ENCODE results near the gene SBDS.
"Not testable (repeated sequence)": the region's sequence is repeated elsewhere in the genome, so short reads cannot be mapped to it uniquely, and the experiment has no call there.

Gene SBDS

DNA sequence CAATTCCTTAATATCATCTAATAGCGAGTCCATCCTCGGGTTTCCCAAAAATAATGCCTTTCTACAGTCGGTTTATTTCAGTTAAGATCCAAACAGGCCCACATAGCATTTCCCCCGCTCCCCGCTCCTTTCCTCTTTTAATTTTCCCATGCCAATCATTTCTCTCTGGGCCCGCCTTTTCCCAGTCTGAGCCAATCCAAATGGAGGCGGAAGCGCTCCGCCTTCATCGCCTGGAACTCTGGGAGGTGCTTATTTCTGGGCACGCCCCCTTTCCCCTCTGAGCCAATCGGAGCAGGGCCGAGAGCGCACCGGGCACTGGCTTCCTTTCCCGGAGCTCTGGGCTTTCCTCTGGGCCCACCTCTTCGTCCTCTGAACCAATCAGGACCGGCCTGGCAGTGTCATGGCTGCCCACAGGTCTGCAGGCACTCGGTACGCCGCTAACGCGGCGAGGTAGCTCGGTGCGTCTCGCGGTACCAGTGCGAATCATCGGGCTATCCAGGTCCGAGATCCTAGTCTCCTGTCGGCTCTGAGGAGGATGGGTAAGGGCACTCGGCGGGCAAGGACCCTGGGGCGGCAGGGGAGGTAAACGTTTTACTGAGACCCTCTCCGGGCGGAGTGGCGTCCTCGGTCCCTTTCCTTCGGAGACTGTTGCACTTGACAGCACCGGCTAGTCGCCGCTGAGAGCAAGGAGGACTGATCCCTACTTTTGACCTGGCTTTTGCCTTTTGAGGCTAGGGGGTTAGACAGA, 1.2 kb upstream of the SBDS start, which contains the start of gene TYW1:
TSS of gene TYW1 (plus strand) at position 390 of the 748 bp plus-strand sequence. CDS start at position 536, 146 bp downstream.
- DNase-seq (ENCODE audit: low read depth, low spot score) = peak; percentile 92

DNA sequence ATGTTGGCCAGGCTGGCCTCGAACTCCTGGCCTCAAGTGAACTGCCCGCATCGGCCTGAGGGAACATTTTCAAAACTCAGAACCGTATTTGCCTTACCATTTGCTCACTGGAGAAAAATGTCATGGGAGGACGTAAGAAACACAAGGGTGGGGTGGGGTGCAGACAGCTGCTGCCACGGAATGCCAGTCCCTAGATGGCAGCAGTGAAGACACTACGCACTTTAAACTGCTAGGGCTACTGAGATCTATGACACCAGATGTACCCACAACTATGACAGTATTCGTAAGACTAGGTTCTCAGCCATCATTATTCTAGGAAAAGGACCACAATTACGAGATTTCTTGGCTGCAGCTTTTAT, 716 bp downstream of the SBDS start:
- peak; percentile 15 for DNase-seq (ENCODE audit: low read depth, low spot score)

DNA sequence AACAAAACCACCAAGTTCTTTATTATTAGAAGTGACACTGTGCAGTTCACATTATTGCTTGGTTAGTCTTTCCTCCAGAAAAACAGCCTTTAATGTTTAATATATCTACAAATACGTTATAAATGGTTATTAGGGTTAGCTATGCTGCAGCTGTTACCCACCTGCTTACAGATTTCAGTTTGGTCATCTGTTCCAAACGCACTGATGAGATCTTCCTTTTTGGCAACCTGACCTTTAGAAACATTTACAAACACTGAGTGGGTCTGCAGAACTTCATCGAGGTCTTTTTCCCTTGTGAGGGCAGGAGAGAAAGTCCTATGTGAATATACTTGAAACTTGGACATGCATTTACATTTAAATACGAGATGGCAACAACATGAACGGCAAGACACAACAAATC, 1.3 kb downstream of the SBDS start:
- not testable (repeated sequence) for DNase-seq (ENCODE audit: low read depth, low spot score)

DNA sequence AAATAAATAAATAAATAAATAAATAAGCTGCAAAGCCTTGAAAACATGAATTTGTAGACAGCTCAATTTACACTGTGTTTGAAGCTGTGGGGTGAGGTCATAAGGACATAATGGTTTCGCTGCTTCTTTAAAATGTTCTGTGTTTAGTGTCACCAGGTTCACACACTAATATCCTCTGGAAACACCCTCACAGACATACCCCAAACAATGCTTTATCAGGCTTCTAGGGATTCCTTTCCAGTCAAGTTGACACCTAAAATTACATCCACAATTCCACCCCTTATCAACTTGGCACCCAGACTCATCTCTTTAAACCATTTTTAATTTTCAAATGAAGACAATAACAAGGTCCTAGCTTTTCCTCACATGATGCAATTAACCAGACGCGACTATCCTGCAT, 5.8 kb downstream of the SBDS start:
- not testable (repeated sequence) for DNase-seq (ENCODE audit: low read depth, low spot score)

DNA sequence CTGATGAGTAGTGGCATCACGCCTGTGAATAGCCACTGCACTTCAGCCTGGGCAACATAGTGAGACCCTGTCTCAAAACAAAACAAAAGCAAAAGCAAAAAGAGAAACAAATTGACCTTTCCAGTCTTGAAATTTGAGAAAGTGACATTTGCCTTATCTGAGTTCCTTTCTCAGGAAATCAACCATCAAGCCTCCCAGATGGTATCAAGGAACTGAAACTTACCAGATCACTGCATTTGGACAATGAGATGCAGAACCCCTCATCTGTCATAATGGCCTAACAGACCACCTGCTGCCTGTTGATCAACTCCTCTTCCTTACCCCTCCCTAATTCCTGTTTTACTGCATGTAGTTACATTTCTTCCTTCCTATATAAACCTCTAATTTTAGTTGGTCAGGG, 15.1 kb downstream of the SBDS start:
- DNase-seq (ENCODE audit: low read depth, low spot score) = not testable (repeated sequence)

DNA sequence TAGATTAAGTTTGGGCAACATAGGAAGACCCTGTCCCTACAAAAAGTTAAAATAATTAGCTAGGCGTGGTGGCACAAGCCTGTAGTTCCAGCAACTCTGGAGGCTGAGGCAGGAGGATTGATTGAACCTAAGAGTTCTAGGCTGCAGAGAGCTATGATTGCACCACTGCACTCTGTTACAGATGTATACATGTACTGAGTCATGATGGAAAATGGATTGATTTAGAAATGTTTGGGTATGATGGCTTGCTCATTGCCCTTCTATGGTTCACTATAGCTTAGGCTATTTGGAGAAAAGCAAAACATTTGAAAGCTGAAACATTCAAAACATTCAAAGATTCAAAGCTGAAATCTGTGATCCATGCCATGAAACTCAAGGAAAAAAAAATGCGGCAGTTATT, 16.4 kb downstream of the SBDS start:
- not testable (repeated sequence) for DNase-seq (ENCODE audit: low read depth, low spot score)

DNA sequence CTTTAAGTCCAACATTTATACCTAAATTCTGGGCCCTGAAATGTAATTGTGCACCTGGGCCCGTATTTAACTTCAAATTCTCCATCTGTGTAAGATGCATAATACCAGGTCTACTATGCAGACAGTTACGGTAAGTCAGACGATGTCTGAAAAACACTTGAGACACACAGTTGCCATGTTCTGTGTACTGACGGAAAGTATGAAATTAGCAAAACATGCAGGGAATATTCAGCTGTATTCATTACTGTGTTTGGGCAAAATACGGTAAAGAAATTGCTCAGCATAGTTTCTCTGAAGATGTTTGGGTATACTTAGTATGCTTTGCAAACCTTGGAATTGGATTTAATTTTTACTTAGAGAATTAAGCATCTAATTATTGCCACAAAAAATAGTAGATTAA, 17.1 kb downstream of the SBDS start:
- not testable (repeated sequence) for DNase-seq (ENCODE audit: low read depth, low spot score)

DNA sequence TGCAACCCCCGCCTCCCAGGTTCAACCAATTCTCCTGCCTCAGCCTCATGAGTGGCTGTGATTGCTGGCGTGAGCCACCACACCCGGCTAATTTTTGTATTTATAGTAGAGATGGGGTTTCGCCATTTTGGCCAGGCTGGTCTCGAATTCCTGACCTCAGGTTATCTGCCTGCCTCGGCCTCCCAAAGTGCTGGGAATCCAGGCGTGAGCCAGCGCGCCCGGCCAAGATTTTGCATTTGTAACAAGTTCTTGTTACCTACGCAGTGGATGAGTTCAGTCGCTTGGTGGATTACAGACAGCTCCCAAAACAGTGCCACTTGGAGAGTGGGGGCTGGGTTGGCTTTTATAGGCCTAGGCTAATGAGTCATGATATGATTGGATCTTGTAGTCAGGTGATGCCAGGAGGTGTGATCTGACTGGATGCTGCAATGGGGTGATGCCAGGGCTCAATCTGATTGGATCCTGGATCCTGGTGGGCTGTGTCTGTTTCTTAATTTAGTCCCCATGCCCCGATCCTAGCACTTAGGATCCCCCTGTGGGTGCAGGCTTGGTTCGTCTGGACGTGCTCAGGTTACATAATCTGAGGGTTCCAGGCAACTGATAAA, 20.3 kb downstream of the SBDS start:
- DNase-seq (ENCODE audit: low read depth, low spot score) = no peak

DNA sequence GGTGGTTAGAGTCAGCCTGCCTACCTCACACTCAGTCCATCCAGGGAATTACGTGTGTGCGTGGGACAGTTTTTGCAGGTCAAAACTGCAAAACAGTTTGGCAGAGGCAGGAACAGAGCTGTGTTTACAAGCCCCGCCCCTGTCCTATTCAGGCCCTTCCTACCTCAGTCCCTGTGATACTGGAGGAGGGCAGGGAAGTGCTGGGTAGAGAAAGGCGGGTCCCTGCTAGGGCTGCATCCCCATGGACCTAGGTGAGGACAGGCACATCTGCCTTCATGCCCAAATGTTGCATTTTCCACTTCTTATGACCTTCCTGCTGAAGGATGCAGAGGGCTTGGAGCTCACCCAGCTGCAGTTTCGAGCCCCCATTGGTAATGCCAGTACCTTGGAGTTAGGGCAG, 25.1 kb downstream of the SBDS start:
- DNase-seq (ENCODE audit: low read depth, low spot score) = no peak

DNA sequence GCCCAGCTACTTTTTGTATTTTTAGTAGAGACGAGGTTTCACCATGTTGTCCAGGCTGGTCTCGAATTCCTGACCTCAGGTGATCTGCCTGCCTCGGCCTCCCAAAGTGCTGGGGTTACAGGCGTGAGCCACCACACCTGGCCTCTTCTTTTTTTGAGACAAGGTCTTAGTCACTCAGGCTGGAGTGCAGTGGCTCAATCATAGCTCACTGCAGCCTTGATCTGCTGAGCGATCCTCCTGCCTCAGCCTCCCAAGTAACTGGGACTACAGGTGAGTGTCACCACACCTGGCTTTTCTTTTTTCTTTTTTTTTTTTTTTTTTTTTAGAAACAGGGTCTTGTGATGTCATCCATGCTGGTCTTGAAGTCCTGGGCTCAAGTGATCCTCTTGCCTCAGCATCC, 26.4 kb downstream of the SBDS start:
- DNase-seq (ENCODE audit: low read depth, low spot score) = not testable (repeated sequence)

DNA sequence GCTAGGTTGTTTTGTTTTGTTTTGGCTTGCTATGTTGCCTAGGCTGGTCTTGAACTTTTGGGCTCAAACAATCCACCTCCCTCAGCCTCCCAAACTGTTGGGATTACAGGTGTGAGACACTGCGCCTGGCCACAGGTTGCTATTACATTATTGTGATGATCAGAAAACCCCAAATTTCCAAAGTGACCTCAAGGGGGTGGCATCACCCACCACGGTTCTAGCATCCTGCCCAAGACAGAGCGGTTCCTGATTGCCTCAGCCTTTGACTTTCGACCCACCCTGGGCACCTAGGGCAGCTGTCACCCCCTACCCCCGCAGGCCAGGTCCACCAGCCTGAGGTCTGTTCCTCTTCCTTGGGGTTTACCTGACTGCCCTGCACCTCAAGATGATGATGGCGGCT, 28.4 kb downstream of the SBDS start:
- no peak for DNase-seq (ENCODE audit: low read depth, low spot score)

DNA sequence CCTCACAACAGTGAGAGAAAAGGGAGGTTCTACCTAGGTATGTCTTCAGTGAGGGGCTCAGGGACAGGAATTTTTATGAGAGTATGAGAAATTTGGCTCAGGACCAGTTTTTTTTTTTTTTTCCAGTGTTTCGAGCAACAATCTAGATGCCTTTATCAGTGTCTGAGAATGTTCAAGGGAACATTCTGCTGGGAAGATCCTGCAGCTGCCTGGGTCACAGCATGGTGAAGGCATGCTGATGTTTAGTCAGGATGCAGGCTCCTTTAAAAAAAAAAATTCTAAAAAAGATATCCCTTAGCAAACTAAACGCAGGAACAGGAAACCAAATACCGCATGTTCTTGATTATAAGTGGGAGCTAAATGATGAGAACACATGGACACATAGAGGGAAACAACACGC, 31.0 kb downstream of the SBDS start:
- no peak for DNase-seq (ENCODE audit: low read depth, low spot score)

DNA sequence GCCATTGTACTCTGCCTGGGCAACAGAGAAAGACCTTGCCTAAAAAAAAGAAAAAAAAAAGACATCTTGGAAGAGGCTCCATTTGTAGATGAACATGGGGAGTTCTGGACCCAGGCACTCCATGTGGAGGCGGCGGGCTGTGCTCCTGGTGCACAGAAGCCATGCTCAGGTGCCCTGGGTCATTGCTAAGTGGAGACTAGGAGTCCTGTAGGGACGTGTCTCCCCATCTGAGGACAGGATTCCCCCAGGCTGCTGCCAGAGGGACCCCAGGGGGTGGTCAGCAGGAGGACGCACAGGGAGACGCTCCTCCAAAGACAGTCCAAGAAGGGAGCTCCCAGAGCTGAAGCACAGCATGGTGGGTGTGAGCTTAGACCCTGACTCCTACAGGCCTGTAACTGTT, 34.3 kb downstream of the SBDS start:
- DNase-seq (ENCODE audit: low read depth, low spot score) = no peak

DNA sequence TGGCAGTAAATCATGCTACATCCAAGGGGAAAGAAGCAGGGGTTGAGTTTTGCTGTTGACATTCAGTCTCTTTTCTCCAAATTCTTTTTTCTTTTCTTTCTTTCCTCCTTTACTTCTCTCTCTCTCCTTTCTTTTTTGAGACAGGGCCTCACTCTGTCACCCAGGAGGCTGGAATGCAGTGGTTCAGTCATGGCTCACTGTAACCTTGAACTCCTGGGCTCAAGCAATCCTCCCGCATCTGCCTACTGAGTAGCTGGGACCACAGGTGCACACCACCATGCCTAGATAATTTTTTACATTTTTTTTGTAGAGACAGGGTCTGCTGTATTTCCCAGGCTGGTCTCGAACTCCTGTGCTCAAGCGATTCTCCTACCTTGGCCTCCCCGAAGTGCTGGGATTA, 35.2 kb downstream of the SBDS start:
- no peak for DNase-seq (ENCODE audit: low read depth, low spot score)

DNA sequence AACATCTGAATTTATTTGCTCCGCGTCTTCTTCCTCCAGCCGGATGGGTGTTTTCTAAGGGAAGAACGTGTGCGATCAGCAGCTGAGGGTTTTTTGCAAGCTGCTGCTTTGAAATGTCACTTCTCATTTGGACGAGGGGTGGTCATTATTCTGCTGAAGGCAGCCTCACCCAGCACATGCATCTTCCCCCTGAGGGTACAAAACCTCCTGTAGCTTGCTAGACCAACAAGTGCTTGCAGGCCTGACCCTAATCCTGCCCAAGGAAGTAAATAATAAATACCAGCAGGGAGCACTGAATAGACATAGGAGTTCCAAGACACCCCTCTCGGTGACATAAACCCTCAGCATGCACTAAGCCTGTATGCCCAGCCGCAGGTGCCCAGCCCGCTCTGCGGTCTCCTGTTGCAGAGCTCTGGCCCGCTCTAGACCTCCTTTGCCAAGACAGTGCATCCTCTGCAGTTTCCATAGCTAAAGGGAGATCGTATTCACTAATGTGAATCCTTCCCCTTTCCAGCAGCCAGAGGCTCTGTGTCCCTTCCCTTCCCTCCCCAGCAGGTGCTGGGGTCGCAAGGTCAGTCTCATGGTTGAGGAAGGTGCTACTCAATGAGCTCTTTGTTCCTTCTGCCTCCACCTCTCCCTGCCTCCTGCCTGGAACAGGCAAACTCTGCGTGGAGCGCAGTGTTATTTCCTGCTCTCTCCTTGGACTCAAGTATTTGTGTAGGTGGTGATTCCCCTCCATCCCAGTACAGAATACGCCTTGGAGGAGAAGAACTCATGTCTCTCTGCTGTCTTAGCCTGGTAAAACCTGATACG, 36.6 kb downstream of the SBDS start:
- no peak for DNase-seq (ENCODE audit: low read depth, low spot score)

DNA sequence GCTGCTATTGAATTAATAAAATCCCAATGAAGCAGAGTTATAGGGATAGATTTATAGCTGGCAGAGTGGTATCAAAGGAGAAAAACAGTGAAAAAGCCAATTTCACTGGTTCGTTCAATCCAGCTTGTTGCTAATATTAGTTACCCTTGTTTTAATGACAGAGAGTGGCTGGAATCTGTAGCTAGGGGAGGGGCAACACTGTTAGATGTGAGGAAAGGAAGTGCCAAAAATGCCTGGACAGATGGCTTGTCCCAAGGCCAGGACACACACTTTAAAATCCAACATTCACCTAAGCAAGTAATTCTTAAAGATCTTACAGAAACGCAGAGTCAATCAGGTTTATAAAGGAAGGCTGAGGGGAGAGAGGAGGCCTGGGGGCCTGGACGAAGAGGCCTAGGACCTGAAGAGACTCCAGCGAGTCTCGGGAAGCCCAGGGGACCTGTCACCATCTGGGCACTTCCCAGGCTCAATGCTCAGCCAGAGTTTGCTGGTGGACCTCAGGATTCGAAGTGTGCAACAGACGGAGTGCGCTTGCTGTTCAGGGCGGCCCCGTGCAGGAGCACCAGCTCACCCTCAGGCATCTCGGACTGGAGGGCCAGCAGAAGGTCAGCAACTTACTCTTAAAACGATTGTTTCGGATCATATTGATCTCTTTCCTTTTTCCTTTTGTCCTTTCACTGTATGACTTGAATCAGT, 37.6 kb downstream of the SBDS start:
- DNase-seq (ENCODE audit: low read depth, low spot score) = no peak

DNA sequence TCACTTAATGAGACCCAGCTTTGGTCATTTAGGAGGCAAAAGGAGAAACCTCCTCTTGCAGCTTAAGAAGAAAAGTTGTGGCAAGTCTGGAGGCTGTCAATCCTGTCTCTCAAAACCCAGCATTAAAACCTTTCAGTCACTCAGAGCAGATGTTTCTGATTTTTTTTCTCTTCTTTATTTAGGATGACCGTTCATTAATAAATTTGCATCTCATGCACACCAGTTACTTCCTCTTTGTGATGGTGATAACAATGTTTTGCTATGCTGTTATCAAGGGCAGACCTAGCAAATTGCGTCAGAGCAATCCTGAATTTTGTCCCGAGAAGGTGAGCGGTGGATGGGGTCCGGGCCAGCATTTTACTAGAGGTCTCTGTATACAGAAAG, 42.4 kb downstream of the SBDS start:
- no peak for DNase-seq (ENCODE audit: low read depth, low spot score)

DNA sequence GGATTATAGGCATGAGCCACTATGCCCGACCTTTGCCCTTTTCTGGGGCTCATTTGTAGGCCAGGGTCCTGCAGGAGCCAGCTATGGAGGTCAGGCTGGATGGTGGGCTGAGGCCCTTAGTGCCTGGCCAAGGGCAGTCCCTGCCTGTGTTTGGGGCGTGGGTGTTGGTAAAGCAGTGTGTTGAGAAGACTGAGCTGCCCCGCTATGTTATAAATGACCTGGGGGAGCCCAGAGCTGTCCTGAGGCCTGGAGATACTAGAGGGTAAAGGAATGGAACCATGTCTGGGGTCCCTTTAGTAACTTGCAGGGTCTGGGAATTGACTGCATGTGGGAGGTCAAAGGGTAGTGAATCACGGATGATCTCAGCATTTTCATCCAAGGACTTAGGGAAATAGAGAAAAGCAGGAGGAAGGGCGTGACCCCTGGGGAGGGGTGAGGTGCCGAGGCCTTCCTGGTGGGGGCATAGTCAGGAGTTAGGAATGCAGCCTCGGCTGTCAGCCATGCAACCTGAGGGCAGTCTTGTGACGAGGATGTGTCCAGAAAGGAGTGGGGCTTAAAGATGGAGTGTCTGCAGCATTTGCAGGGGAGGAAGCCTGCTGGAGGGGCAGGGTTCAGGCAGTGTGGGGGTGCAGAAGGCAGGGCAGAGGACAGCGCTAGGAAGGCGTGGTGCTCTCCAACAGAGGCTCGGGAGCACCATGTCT, 42.9 kb downstream of the SBDS start:
- no peak for DNase-seq (ENCODE audit: low read depth, low spot score)

DNA sequence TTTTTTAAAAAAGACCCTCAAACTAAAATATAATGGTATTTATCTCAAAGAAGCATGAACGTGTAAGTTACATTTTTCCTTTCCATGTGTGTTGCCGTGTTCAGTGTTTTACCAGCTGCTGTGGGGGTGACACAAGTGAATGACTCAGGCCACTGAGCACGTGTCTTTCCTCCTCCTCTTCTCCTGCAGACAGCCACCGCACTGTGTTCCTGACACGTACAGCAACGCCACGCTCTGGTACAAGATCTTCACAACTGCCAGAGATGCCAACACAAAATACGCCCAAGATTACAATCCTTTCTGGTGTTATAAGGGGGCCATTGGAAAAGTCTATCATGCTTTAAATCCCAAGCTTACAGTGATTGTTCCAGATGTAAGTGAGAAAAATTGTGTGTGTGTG, 44.6 kb downstream of the SBDS start:
- no peak for DNase-seq (ENCODE audit: low read depth, low spot score)

DNA sequence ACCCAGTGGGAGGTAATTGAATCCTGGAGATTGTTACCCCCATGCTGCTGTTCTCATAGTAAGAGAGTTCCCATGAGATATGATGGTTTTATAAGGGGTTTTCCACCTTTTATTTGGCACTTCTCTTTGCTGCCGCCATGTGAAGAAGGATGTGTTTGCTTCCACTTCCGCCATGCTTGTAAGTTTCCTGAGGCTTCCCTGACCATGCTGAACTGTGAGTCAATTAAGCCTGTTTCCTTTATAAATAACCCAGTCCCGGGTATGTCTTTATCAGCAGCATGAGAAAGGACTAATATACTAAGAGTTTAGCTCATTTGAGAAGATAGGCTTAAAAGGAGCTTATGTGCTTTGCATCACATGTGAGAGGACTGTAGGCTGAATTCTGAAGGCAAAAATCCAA, 45.1 kb downstream of the SBDS start:
- DNase-seq (ENCODE audit: low read depth, low spot score) = no peak

DNA sequence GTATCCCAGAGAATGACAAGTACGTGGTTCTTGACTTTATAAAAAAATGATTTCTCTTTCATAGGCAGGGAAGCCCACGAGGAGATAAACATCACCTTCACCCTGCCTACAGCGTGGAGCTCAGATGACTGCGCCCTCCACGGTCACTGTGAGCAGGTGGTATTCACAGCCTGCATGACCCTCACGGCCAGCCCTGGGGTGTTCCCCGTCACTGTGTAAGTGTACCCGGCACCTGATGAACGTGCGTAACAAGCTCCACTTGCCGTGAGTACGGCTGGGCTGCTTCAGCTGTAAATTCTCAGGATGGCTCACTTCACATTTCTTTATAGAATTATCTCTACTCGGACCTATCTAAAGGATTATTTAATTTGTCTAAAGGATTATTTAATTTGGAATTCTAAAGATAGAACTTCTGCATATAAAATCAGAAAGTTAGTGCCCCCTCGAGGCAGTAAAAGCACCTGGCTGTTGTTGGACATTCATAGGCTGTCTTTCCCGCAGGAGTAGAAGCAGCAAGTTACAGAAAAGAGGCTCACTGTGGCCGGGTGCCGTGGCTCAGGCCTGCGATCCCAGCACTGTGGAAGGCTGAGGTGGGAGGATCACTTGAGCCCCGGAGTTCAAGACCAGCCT, 46.8 kb downstream of the SBDS start:
- DNase-seq (ENCODE audit: low read depth, low spot score) = no peak
